Calu3 (cell line): ENCODE results near the gene BCR. TPM values are rescaled to one million over a fixed set of nuclear protein-coding genes. Genes with fewer than 3 reads are reported as not detected.

Experiments used
- BruUV-seq: library from RNA; stranded (reverse); fragments of 400-500 nt; replicated peaks from 2 replicates; lab custom pipeline; 2021; lab: Mats Ljungman, UMichigan
- CTCF ChIA-PET: fragments of 300-600 bp; sonication (Branson Sonifier 250); formaldehyde crosslinking; loops from one replicate; lab custom pipeline; 2022; ENCODE audit warnings: antibody characterized with exemption; lab: Charles Lee
- DNase-seq: peaks from one replicate; pipeline ENCODE4 v3.0.0; 2022
- H3K27ac Mint-ChIP-seq: one replicate; pipeline ENCODE4 v1.8.0; 2022; ENCODE audit warnings: mixed read lengths; ENCODE audit not compliant: unreplicated experiment
- H3K27me3 Mint-ChIP-seq: one replicate; pipeline ENCODE4 v1.8.0; 2022; ENCODE audit warnings: mixed read lengths; ENCODE audit not compliant: unreplicated experiment
- H3K36me3 Mint-ChIP-seq: one replicate; pipeline ENCODE4 v1.8.0; 2022; ENCODE audit warnings: mild to moderate bottlenecking, moderate library complexity, mixed read lengths; ENCODE audit not compliant: insufficient read depth, unreplicated experiment
- H3K4me1 Mint-ChIP-seq: one replicate; pipeline ENCODE4 v1.8.0; 2022; ENCODE audit warnings: mild to moderate bottlenecking, low read depth, mixed read lengths; ENCODE audit not compliant: unreplicated experiment
- H3K4me3 Mint-ChIP-seq: one replicate; pipeline ENCODE4 v1.8.0; 2022; ENCODE audit warnings: mild to moderate bottlenecking, low read depth, moderate library complexity, mixed read lengths; ENCODE audit not compliant: unreplicated experiment
- H3K9me3 Mint-ChIP-seq: one replicate; pipeline ENCODE4 v1.8.0; 2022; ENCODE audit warnings: low read depth, mixed read lengths; ENCODE audit not compliant: unreplicated experiment
- CTCF ChIP-seq: fragments of 200-600 bp; IDR thresholded peaks from one replicate; pipeline ENCODE4 v1.8.0; 2022; ENCODE audit warnings: antibody characterized with exemption; ENCODE audit not compliant: unreplicated experiment
- intact Hi-C: fragments of 100-400 bp; cut with micrococcal nuclease; formaldehyde crosslinking; loops from one replicate; pipeline ENCODE4 v1.10.0; 2022; ENCODE audit not compliant: unreplicated experiment
- total RNA-seq: library from RNA; stranded (reverse); gene quantifications from 2 replicates; pipeline ENCODE4 v1.2.3, GENCODE V29; 2022

The BCR gene
- total RNA-seq, 1 experiment from 2014 or later: 83.6 TPM

- no peak for DNase-seq
- CTCF ChIA-PET: no interaction called here
- Mint-ChIP-seq H3K4me1 (peaks cover 25% of the 10 kb centered on the region), H3K27ac (no peak overlapping the region), H3K36me3 (peaks cover 8% of the 10 kb centered on the region), H3K27me3 (no peaks in the 10 kb centered on the region), H3K9me3 (no peaks in the 10 kb centered on the region), H3K4me3 (no peak overlapping the region)
- intact Hi-C loops: no loop called here
- TF ChIP-seq CTCF: no peak
- no TSS peak for BruUV-seq
These were observed 17.5 kb downstream of the BCR start for GRCh38 chr22:23197836-23198235.

- intact Hi-C loops: no loop called here
- H3K27me3 Mint-ChIP-seq: no peaks in the 10 kb centered on the region
- no peak overlapping the region for H3K4me3 Mint-ChIP-seq
- CTCF ChIA-PET: no interaction called here
- DNase-seq: no peak
- H3K9me3 Mint-ChIP-seq: no peaks in the 10 kb centered on the region
- H3K4me1 Mint-ChIP-seq: peaks cover 21% of the 10 kb centered on the region
- H3K27ac Mint-ChIP-seq: no peak overlapping the region
- no peak for TF ChIP-seq CTCF
- BruUV-seq: no TSS peak
- peaks cover 16% of the 10 kb centered on the region for H3K36me3 Mint-ChIP-seq
These were observed 18.9 kb downstream of the BCR start for GRCh38 chr22:23199159-23199558.

- H3K27me3 Mint-ChIP-seq: no peaks in the 10 kb centered on the region
- CTCF ChIA-PET: interaction anchor here (0.6 kb wide), 1 partner anchor 388 kb away, joined by 3 read pairs; no protein-coding TSS in a partner anchor
- H3K27ac Mint-ChIP-seq: no peak overlapping the region
- no peaks in the 10 kb centered on the region for H3K9me3 Mint-ChIP-seq
- no TSS peak for BruUV-seq
- intact Hi-C loops: no loop called here
- H3K4me1 Mint-ChIP-seq: peaks cover 21% of the 10 kb centered on the region
- TF ChIP-seq CTCF: no peak
- peaks cover 26% of the 10 kb centered on the region for H3K36me3 Mint-ChIP-seq
- no peak overlapping the region for H3K4me3 Mint-ChIP-seq
- DNase-seq: no peak
These were observed 20.6 kb downstream of the BCR start for GRCh38 chr22:23200898-23201297.

GRCh38 chr22:23202812-23203451 is 22.6 kb downstream of the BCR start:
- CTCF ChIA-PET: no interaction called here
- no peaks in the 10 kb centered on the region for H3K9me3 Mint-ChIP-seq
- no peak for TF ChIP-seq CTCF
- no peak overlapping the region for H3K27ac Mint-ChIP-seq
- intact Hi-C loops: no loop called here
- H3K4me3 Mint-ChIP-seq: no peak overlapping the region
- peaks cover 15% of the 10 kb centered on the region for H3K4me1 Mint-ChIP-seq
- no peak for DNase-seq
- peaks cover 26% of the 10 kb centered on the region for H3K36me3 Mint-ChIP-seq
- no TSS peak for BruUV-seq
- H3K27me3 Mint-ChIP-seq: no peaks in the 10 kb centered on the region
